AML-193 (cell line): ENCODE measurements around the gene TTLL5.

ENCODE experiments used
- DNase-seq, 2 experiments: peaks; one replicate each; lab custom pipeline; 2025; lab: John Stamatoyannopoulos, UW

Gene TTLL5, protein sequence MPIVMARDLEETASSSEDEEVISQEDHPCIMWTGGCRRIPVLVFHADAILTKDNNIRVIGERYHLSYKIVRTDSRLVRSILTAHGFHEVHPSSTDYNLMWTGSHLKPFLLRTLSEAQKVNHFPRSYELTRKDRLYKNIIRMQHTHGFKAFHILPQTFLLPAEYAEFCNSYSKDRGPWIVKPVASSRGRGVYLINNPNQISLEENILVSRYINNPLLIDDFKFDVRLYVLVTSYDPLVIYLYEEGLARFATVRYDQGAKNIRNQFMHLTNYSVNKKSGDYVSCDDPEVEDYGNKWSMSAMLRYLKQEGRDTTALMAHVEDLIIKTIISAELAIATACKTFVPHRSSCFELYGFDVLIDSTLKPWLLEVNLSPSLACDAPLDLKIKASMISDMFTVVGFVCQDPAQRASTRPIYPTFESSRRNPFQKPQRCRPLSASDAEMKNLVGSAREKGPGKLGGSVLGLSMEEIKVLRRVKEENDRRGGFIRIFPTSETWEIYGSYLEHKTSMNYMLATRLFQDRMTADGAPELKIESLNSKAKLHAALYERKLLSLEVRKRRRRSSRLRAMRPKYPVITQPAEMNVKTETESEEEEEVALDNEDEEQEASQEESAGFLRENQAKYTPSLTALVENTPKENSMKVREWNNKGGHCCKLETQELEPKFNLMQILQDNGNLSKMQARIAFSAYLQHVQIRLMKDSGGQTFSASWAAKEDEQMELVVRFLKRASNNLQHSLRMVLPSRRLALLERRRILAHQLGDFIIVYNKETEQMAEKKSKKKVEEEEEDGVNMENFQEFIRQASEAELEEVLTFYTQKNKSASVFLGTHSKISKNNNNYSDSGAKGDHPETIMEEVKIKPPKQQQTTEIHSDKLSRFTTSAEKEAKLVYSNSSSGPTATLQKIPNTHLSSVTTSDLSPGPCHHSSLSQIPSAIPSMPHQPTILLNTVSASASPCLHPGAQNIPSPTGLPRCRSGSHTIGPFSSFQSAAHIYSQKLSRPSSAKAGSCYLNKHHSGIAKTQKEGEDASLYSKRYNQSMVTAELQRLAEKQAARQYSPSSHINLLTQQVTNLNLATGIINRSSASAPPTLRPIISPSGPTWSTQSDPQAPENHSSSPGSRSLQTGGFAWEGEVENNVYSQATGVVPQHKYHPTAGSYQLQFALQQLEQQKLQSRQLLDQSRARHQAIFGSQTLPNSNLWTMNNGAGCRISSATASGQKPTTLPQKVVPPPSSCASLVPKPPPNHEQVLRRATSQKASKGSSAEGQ (N-terminal part only)

DNA sequence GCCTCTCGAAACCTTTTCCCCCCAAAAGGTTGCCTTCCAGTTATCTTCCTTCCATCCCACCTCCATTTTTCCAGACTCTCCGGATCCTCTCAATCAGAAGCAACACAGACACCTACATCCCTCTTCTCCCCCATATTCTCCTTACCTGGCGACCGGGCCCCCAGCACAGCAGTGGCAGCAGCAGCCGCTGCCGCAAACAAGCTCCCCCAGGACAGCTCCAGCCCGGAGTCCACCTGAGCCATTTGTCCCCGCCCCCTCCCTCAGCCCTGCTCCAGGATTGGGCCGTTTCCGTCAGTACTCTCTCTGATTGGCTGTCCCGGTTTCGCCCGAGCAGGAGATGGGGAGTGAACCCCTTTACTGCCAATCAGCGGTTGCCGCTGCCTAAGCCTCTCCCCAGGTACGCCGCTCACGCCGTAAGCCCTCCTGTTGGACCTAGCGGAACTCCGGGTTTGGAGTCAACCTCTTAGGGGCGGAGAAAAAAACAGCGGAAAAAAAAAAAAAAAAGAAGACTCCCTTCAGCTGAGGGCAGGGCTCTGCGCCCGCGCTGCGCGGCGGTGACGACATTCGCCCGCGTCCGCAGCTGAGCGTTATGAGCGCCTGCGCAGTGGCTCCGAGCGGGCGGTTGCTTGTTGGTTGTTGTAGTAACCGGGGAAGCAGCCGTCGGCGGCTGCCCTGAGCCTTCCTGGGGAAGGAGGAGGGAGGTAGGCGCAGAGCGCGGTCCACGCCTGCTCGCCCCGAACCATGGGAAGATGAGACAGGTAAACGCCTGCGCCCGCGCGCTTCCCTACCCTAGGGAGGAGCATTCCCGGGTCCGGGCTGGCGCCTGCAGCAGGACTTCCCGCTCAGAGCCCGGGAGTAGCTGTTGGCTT, at the start of gene TTLL5, which contains the start of gene ERG28:
TSS of gene TTLL5 (plus strand) at position 617 of the 869 bp plus-strand sequence. CDS start 1,904 bp downstream, outside the sequence.
TSS of gene ERG28 (minus strand) at position 247 of the 869 bp plus-strand sequence. CDS start 3,374 bp downstream, outside the sequence.
- DNase-seq, result peak; percentile 98 to 99

DNA sequence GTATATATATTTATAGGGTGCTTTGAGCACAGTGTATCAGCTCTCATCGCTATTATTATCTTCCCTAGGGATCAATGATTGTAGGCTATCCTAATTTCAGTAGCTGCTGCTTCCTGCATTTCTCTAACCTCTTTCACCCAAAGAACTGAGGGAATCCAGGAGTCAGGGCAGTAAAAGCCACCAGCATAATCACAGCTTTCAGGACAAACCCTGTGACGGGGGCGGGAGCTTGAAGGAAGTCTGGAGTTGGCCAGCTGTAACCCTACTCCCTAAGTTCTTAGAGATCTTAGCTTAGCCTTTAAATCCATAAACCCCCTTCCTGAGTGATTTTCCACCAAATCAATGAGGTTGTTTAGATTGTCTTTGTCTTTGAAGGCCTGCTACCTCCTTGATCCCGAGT, 48.9 kb upstream of the TTLL5 start:
- no peak for DNase-seq

DNA sequence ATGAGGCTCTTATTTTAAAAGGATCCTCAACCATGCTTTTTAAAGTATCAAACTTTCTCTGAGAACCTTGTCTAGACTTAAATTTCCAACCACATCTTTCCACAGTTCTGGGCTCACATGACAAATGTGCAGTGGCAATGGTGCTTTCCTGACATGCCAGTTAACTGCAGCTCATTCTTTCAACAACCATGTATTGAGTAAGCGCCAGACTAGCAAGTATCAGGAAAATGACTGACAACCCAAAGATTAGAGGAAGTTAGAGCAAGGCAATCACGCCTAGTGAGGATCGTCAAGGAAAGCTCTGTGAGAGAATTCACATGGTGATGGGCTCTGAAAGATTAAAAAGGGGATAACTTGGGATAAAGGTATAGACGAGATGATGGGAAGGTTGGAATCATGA, 46.9 kb upstream of the TTLL5 start:
- DNase-seq, result peak; percentile 83 to 86

DNA sequence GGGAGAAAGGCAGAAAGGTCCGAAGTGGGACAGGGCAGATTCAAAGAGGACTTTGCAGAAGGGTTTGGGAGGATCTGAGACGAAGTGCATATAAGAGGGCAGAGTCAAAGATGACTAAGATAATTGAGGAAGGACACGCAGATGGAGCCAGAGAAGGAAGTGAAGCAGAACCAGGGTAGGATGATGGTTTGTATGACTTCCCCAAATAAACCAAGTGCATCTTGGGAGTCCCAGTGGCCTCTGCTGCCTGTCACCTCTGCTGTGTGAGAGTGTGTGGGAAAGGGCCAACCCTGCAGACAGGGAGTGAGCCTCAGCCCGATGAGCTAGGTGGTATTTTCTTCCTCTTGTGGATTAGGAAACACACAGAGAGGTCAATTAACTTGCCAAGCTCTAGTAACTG, 45.8 kb upstream of the TTLL5 start:
- DNase-seq, result peak; percentile 95 to 98

DNA sequence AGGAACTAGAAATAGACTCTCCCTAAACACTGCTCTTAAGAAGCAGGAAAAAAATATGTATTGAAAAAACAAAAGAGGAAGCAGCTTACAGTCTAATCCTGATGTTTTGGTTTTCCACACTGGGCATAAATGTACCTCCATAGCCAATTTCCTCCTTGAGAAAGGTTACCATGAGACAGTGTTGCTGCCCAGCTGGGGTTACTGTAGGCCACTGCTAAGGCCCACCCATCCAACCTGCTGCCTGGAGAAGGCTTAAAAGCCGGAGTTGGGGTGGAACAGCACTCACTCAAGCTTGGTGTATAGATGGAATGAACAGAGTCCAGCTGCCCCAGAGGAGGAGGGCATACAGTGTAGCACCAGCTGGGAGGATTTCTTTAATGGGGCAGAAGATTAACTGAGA, 41.5 kb upstream of the TTLL5 start:
- no peak for DNase-seq

DNA sequence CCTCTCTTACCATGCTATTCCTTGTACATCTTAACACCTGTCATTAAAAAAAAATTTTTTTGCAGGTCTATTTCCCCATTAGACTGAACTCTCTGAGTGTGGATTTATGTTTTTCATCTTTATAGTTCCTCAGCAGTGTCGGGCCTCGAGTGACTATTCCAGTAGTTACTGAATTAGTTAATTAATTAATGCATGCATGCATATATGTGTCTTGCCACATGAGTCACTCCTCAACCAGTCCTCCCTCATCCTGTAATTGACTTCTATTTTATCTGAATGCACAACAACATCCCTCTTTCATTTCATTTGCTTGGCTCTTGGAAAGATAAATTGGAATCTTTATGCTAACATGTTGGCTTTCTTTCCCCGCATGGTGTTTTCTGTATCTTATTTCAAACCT, 36.0 kb upstream of the TTLL5 start:
- DNase-seq, result no peak

DNA sequence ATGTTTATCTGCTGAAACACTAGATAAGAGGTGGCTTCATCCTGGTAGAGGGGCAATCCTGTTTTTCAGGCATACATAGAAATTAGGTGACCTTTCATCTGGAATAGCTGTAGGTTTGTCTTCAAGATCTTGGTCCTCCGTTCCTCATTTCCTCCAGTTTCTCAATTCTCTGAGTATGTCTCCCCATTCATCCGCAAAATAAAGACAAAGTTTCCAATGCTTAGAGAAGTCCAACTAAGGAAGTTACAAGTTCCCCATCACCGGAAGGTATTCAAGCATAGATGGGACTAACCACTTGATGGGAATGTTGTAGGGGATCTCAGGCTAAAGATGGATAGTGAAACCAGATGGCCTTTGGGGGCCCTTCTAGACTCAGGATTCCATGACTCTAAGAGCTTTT, 34.6 kb upstream of the TTLL5 start:
- no peak for DNase-seq

DNA sequence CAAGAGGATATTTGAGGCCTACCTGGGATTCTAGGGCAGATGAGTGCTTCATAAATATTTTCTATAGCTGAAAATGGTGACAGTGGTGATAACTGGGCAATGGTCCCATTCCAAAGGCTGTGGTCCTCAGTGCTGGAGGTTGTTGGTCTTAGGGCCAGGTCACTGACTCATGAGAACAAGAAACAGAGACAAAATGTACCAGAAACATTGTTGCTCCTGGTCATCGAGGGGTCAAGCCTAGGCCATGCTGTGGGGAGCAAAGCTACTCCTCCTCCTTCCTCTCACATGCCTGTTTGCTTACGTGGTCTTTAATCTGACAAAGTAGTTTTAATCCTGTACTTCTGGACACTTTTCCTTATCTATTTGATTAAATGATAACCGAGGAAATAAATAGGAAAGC, 34.2 kb upstream of the TTLL5 start:
- no peak for DNase-seq

DNA sequence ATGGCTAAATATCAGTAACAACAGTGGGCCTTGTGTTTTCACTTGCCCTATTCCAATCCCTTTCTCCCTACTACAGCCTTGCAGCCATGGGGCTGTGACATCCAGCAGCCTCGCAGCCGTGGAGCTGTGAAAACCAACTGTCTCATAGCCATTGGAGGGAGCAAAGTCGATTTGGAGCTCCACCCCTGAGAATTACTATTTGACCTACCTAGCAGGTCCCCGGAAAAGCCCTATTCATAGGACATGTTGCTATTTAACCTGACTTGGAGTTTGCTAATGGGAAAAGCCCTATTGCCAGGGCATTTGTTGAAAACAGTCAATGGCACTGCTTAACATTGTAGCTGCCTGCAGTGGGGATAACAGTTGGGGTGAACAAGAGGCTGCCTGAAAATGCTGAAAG, 33.6 kb upstream of the TTLL5 start:
- no peak for DNase-seq

DNA sequence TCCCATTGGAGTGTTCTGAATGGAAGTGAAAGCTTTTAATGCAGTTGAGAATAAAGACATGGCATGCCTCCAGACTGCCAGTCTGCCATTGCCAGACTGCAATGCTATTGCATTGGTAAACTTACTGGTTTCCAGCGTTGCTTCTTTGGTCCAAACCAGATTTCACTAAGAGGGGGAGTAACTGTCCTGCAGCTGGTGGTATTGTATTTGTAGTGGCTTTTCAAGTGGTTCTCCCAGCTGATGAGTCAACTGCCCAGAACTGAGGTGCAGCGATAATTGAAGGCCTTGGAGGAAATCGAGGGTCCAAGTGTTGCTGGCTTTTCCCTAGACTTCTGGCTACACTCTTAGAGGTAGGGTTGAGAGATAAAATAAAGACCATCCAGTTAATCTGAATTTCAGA, 32.2 kb upstream of the TTLL5 start:
- DNase-seq, result no peak

DNA sequence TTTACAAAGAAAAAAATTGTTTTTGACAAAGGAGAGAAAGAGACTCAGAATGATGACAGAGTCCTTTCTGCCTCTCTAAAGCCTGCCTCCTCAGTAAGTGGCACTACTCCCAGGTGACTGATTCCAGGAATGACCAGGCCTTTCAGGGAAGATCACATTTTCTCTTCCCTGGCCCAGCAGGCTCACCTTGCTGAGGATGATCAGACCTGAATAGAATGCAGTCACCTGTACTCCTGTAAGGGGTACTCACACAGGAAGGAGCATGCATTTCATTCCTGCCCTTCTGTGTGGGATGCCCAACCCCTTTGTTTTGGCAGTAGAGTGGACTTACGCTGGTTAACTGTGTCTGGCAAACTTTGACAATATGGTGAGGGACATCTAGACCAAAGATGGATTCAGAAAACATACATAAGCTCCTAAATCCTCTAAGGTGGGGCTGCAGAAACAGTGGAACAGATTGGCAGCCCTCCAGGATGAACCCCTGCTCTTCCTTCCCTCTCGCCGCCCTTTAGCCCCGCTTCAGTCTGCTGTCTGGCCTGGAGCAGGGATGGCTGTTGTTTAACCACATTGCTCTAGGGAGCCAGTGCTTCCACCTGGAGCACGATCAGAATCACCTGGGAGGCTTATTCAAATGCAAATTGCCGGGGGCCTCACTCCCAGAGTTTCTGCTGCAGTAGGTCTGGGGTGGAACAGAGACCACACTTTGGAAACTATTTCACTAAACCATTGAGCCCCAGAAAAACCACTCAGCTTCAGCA, 30.2 kb upstream of the TTLL5 start:
- DNase-seq, result no peak

DNA sequence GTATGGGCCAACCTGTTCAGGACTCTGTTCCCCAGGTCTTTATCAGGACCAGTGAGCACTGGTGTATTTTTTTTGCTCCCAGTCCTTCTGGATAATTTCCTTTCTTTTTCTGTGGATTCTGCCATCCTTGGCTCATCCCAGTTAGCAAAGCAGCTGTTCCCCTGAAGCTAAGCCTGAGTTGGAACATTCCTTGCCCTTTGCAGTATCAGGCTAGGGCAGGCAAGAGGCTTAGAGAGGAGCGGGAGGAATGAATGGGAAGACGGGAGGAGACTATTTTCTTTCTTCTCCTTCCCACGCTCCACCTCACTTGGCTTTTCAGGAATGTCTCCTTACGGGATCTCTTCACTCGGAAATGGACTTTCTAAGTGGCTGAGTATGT, 29.6 kb upstream of the TTLL5 start:
- DNase-seq, result no peak

DNA sequence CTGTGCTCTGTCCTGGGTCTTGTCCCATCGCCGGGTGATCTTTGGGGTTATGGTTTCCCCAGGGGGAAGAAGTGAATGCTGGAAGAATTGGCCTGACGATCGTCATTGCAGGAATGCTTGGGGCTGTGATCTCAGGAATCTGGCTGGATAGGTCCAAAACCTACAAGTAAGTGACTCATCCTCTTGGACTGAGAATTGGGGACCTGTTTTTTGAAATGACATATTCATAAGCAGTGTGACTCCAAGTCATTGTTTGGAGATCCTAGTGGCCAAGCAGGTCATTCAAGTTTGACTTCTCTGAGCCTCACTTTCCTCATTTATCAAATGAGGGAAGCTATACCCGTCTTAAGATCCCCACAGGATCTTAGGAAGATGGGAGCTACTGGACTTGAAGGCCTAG, 26.2 kb upstream of the TTLL5 start:
- no peak for DNase-seq

DNA sequence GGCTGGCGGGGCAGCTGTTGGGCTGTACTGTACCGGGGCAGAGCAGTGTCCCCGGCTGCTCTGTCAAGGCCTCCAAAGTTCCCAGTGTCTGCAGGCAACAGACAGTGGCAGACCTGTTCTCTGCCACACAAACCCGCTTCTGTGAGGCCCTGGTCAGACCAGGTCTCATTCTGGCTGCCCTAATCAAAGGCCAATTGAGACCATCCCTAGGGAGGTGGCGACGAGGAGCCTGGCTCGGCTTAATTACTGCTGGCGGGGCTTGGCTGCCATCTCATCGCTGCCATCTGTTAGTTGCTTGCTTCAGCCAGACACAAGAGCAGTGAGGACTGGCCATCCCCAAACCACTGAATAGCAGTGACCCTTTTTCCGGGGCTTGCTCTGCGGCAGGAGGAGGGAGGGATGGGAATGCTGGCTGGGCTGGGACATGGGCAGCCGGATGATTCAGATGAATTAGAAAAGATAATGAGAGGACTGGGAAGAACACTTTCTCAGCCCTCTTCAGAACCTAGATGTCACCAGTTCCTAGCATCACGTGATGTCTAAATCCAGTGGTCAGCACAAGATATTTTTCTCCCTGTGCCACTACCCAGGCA, 24.9 kb upstream of the TTLL5 start:
- DNase-seq, result no peak

DNA sequence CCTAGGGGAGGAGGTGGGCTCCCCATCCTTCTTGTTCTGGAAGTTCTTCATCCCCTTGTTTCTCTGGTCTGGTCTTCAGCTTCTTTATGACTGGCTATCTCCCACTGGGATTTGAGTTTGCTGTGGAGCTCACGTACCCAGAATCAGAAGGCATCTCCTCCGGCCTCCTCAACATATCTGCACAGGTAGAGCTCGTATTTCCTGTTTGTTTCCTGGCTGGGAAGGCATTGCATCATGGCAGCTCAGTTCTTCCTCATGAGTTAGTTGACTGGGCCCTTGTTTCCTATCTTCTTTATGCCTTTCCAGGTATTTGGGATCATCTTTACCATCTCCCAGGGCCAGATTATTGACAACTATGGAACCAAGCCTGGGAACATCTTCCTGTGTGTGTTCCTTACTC, 20.2 kb upstream of the TTLL5 start:
- no peak for DNase-seq

DNA sequence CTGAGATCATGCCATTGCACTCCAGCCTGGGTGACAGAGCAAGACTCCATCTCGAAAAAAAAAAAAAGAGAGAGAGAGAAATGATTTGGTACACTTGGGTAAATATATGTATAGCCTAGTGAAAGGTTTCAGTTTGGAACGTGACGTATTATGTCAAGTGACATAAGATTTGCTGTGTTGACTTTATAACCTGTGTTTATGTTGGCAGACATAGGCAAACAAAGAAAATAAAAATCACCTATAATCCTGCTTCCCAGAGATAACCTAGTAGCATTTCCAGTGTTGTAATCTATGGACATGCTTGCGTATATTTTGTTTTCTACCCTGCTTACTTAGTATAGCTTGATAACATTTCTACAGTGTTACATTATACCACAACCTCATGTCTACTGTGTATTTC, 17.1 kb upstream of the TTLL5 start:
- no peak for DNase-seq

DNA sequence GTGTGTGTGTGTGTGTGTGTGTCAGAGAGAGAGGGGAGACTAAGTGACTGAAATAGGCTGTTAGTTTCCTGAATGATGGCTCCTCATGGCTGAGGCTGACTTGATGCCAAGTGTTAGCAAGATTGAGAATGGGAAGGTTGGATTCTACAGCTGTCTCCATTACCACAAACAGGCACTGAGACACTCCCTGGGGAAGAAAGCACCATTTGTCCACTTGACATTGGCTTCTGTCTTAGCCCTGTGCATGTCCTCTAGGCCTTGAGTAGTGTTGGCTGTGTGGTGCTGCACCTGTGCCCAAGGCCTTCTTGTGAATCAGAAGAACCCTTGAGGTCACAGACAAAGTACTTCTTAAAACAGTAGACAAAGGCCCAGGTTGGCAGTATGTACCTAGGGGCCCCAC, 16.0 kb upstream of the TTLL5 start:
- DNase-seq, result no peak

DNA sequence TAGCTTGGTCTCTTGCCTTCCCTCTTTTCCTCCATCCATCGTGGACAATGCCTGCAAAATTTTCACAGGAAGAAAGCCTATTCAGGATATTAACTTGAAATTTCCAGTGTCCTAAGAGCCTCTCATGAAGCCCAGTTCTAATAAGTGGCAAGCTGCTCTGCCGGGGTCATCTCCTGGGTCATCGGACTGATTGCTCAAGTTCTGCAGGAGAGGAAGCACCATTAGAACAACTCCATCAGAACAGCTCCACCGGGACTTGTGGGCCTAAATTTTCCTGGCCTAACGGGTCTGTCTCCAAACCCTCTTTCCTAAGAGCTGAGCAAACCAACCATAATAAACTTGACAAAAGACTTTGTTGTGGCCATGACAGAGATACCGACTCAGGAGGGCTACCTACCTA, 14.3 kb upstream of the TTLL5 start:
- DNase-seq, result no peak

DNA sequence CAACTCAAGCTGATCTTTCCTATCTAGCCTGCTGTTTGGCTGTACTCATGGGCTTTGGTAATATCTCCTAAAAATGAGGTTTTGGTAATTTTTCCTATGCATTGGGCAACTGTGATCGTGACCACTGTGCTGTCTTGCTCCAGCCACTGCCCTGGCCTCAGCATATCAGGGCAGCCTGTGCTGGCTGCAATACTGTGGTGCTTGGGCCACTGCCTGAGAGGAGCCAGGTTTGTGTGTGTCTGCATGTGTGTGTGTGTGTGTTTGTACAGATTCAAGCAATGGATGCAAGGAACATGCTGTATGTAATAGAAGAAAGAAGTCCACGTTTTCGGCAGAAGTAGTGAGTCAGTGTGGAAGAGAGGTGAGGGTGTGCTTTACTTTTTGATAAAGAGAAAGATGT, 13.4 kb upstream of the TTLL5 start:
- peak; percentile 14 to 28 for DNase-seq
